Osteoblast (primary cell): ENCODE results near the gene WWTR1. TPM values are rescaled to one million over a fixed set of nuclear protein-coding genes. Genes with fewer than 3 reads are reported as not detected.
A peak's percentile ranks its signal among the peaks of the same experiment; 100 is the strongest.

Experiments used
- DNase-seq: peaks from one replicate; pipeline ENCODE4 v3.0.0; 2011; ENCODE audit warnings: low spot score, mixed read lengths; ENCODE audit not compliant: insufficient read length; ENCODE audit errors: missing footprints
- H2AFZ ChIP-seq: 2 replicates; pipeline ENCODE4 v1.6.0; 2011; ENCODE audit warnings: mild to moderate bottlenecking, low read length
- H3K27ac ChIP-seq: 2 replicates; pipeline ENCODE4 v1.5.1; 2011; ENCODE audit warnings: mild to moderate bottlenecking, low read depth, low read length, moderate library complexity
- H3K27me3 ChIP-seq: 2 replicates; pipeline ENCODE4 v1.6.0; 2012; ENCODE audit warnings: mild to moderate bottlenecking, control low read depth, inconsistent platforms, low read length, moderate library complexity; ENCODE audit not compliant: insufficient read depth
- H3K36me3 ChIP-seq: 2 replicates; pipeline ENCODE4 v1.5.1; 2011; ENCODE audit warnings: mild to moderate bottlenecking, low read length, control low read depth, moderate library complexity; ENCODE audit not compliant: insufficient read depth
- H3K4me1 ChIP-seq: 2 replicates; pipeline ENCODE4 v1.5.1; 2011; ENCODE audit warnings: mild to moderate bottlenecking, low read length, control low read depth, moderate library complexity; ENCODE audit not compliant: insufficient read depth
- H3K4me2 ChIP-seq: 2 replicates; pipeline ENCODE4 v1.6.0; 2011; ENCODE audit warnings: mild to moderate bottlenecking, low read length; ENCODE audit not compliant: insufficient read depth
- H3K4me3 ChIP-seq: fragments of 200-600 bp; sonication (generic); 3 replicates; pipeline ENCODE4 v1.5.1; 2012; ENCODE audit warnings: mild to moderate bottlenecking, low read length, inconsistent platforms; ENCODE audit not compliant: insufficient read depth
- H3K79me2 ChIP-seq: 2 replicates; pipeline ENCODE4 v1.6.0; 2012; ENCODE audit warnings: mild to moderate bottlenecking, low read length, control low read depth, inconsistent platforms; ENCODE audit not compliant: insufficient read depth
- H3K9me3 ChIP-seq: 2 replicates; pipeline ENCODE4 v1.5.1; 2011; ENCODE audit warnings: low read depth, low read length, control low read depth
- H4K20me1 ChIP-seq: 2 replicates; pipeline ENCODE4 v1.6.0; 2012; ENCODE audit warnings: mild to moderate bottlenecking, low read length, control low read depth; ENCODE audit not compliant: insufficient read depth
- total RNA-seq: library from RNA; depleted of rRNA; stranded (reverse); fragments of >200 nt; gene quantifications from 2 replicates; pipeline ENCODE4 v1.2.3, GENCODE V29; 2012
- TF ChIP-seq, protein P1 (sequence below): IDR thresholded peaks from 2 replicates; pipeline ENCODE4 v1.5.1; 2011; ENCODE audit warnings: mild to moderate bottlenecking, low read depth, low read length, moderate library complexity; ENCODE audit errors: extremely low read depth

The WWTR1 gene
- total RNA-seq, result 79.3 and 84.7 TPM in 2 replicates

DNA sequence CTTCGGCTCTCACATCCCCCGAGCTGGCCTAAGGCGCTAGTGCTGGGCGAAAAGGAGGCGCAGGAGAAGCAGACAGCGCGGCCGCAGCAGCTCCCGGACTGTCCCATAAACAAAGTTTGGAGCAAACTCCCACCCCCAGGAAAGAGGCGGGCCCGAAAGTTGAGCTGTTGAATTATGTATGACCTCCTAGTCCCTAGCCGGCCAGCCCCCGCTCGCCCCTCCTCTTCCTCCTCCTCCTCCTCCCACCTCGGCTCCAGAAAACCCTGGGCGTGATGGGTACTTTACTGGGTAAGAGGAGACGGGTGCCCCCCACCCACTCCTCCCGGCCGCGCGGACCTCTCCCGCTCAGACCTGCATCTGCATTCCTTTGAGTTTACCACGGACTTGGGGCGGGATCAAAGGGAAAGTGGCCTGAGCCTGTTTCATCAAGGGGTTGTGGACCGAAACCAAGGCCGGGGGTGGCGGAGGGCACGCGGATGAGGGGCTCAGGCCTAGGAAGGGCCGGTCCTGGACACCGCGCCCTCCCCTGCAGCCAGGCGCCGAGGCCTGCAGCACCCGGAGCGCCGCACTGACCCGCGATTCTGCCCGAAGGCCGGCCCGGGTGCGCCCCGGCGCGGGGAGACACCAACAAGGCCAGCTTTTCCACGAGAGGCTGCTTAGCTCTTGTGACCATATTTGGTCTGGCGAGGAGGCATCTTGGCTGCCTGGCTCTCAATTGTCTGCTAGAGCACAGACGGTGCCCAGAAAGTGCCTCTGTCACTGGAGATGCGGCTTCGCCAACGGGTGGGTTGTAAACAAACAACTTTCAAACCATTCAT, at the start of gene WWTR1:
WWTR1 (minus strand) TSS at position 100 of the 818 bp plus-strand sequence. CDS start 719 bp downstream, outside the sequence.
- H3K79me2 ChIP-seq, result peaks cover 45% of the 10 kb centered on the region
- H3K4me1 ChIP-seq, result peaks cover 39% of the 10 kb centered on the region
- peak; percentile 94 for DNase-seq
- H3K4me2 ChIP-seq, result peak within 1 kb of the TSS; percentile 98
- peak within 1 kb of the TSS; percentile 81 for H2AFZ ChIP-seq
- H3K4me3 ChIP-seq, result peak within 1 kb of the TSS; percentile 93
- peak within 1 kb of the TSS; percentile 85 for H3K27ac ChIP-seq
- peaks cover 19% of the 10 kb centered on the region for H3K36me3 ChIP-seq
- no peaks in the 10 kb centered on the region for H3K9me3 ChIP-seq
- peaks cover 42% of the 10 kb centered on the region for H4K20me1 ChIP-seq
- no peaks in the 10 kb centered on the region for H3K27me3 ChIP-seq
- TF ChIP-seq, protein P1, sequence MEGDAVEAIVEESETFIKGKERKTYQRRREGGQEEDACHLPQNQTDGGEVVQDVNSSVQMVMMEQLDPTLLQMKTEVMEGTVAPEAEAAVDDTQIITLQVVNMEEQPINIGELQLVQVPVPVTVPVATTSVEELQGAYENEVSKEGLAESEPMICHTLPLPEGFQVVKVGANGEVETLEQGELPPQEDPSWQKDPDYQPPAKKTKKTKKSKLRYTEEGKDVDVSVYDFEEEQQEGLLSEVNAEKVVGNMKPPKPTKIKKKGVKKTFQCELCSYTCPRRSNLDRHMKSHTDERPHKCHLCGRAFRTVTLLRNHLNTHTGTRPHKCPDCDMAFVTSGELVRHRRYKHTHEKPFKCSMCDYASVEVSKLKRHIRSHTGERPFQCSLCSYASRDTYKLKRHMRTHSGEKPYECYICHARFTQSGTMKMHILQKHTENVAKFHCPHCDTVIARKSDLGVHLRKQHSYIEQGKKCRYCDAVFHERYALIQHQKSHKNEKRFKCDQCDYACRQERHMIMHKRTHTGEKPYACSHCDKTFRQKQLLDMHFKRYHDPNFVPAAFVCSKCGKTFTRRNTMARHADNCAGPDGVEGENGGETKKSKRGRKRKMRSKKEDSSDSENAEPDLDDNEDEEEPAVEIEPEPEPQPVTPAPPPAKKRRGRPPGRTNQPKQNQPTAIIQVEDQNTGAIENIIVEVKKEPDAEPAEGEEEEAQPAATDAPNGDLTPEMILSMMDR, result peak; percentile 29

DNA sequence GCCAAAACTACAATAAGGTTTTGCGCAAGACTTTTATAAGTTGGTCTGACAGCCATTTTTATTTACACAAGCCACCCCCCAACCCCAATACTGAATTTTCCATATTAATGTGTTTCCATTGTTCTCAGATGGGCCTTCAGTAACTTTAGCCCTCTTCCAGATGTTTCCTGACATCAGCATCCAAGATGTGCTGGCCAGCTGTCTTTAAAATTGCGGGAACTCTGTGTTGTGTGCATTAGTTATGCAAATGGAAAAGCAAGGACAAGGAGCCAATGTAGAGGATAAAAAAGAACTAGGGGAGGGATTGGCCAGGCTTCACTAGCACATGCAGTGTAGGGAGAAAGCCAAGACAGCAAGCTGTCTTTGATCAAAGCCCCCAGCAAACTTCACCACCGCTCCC, 49.1 kb upstream of the WWTR1 start:
- TF ChIP-seq, protein P1, result no peak
- no peaks in the 10 kb centered on the region for H4K20me1 ChIP-seq
- no peak overlapping the region for H3K4me2 ChIP-seq
- no peaks in the 10 kb centered on the region for H3K36me3 ChIP-seq
- no peak overlapping the region for H3K27ac ChIP-seq
- H3K9me3 ChIP-seq, result no peaks in the 10 kb centered on the region
- no peak overlapping the region for H2AFZ ChIP-seq
- no peaks in the 10 kb centered on the region for H3K27me3 ChIP-seq
- H3K4me1 ChIP-seq, result peaks cover 18% of the 10 kb centered on the region
- H3K79me2 ChIP-seq, result no peaks in the 10 kb centered on the region
- H3K4me3 ChIP-seq, result no peak overlapping the region
- no peak for DNase-seq

DNA sequence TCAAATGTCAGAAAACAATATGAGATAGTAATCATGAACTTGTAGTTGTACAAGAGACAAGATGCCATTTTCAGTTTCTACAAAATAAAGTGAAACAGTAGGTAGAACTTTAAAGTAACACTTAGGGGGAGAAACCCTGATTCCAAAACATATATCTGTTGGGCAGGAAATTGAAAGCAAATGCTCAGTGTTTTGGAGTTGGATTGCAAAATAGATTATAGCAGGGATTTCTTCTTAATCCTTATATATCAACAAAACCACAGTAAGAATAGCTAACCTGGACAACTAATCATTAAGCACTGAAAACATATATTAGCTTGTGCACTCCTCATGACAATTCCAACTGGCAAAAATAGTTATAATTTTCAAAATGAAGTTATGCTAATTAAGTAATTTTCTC, 47.6 kb upstream of the WWTR1 start:
- Histone ChIP-seq H3K4me3 (no peak overlapping the region), H3K4me2 (no peak overlapping the region), H3K27me3 (no peaks in the 10 kb centered on the region), H3K9me3 (no peaks in the 10 kb centered on the region), H3K79me2 (no peaks in the 10 kb centered on the region), H3K36me3 (no peaks in the 10 kb centered on the region), H3K4me1 (peaks cover 22% of the 10 kb centered on the region), H2AFZ (no peak overlapping the region), H4K20me1 (no peaks in the 10 kb centered on the region), H3K27ac (no peak overlapping the region)
- no peak for DNase-seq
- TF ChIP-seq, protein P1, result no peak

DNA sequence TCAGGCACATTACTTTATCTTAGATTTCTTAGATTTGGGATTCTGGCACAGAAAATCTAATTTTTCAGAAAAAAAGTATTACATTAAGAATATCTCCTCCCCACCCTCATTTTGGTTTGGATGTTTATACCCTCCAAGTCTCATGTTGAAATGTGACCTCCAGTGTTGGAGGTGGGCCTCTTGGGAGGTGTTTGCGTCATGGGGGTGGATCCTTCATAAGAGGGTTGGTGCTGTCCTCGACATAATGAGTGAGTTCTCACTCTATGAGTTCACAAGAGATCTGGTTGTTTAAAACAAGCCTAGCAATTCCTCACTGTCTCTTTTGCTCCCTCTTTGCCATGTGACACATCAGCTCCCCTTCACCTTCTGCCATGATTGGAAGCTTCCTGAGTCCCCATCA, 45.6 kb upstream of the WWTR1 start:
- Histone ChIP-seq H4K20me1 (no peaks in the 10 kb centered on the region), H3K4me3 (no peak overlapping the region), H3K4me2 (no peak overlapping the region), H3K27ac (peak overlapping the region; percentile 87), H2AFZ (peak overlapping the region; percentile 69), H3K4me1 (peaks cover 22% of the 10 kb centered on the region), H3K79me2 (no peaks in the 10 kb centered on the region), H3K27me3 (no peaks in the 10 kb centered on the region), H3K9me3 (peaks cover 3% of the 10 kb centered on the region), H3K36me3 (no peaks in the 10 kb centered on the region)
- no peak for DNase-seq
- TF ChIP-seq, protein P1, result no peak
